ENCODE measurements around the gene HSPG2.
"Not testable (repeated sequence)": the region's sequence is repeated elsewhere in the genome, so short reads cannot be mapped to it uniquely, and the experiment has no call there.

The HSPG2 gene

DNA sequence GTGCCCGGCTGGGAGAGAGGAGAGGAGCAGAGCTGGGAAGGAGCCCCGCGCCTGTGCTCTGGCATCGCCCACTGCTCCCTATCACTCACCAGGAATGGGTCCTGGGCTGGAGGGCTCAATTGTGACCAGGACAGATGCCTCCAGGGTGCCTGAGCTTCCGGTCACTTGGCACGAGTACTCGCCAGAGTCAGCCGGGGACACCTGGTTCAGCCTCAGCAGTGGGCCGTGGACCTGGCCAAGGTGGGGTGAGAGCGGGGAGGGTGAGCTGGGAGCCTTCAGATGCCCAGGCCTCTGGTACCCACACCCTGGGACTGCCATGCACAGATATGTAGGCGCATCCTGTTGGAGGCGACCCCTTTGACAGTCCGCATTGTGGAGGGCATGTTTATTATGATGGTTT lies 93.9 kb downstream of the HSPG2 start:
- DNase-seq (ENCODE audit: low spot score) = no peak

DNA sequence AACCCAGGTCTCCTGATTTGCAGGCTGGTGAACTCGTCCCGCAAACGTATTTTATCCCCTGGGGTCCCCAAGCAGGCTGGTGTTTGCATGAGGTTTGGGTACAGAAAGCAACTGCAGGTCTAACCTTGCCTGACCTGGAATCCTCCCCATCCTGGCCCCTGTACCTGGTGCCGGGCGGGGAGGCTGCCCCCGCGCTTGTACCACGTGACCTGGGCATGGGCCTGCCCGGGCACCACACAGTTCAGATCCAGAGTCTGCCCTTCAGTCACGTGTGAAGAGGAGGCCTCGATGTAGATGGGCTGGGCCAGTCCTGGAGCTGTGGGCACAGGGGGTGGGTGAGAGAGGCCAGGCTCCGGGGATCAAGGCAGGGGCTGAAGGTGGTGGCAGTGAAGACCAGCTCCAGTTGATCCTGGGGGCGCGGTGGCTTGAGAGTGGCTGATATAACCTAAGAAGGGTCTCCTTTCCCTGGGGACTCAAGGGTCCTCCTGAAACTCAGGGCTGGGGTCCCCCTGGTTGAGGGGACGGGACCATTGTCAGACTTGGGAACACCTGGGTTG lies 94.4 kb downstream of the HSPG2 start:
- no peak for DNase-seq (ENCODE audit: low spot score)

DNA sequence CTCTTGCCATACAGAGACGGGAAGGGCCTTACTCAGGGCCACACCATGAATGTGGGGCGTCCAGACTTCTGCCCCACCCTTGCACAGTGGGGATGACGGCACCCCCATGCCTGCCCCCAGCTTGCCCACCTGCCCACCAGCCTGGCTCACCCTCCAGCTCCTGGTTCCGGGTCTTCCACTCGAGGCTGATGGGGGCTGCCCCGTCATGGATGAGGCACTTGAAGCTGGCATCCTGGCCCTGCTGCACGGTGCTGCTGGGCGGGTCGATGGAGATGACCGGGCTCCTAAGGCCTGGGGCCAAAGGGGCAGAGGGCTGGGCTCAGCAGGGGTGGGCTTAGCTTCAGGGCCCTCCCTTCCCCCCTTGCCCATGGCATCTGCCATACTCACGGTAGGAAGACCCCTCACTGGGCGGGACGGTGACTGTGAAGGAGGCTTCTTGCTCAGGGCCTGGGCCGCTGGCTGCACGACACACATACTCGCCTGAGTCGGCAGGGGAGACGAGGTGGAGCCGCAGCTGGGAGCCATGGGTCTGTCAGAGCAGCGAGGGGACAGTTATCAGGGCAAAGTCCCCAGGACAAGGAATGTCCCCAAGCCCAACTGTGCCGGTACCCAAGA lies 95.2 kb downstream of the HSPG2 start:
- no peak for DNase-seq (ENCODE audit: low spot score)

DNA sequence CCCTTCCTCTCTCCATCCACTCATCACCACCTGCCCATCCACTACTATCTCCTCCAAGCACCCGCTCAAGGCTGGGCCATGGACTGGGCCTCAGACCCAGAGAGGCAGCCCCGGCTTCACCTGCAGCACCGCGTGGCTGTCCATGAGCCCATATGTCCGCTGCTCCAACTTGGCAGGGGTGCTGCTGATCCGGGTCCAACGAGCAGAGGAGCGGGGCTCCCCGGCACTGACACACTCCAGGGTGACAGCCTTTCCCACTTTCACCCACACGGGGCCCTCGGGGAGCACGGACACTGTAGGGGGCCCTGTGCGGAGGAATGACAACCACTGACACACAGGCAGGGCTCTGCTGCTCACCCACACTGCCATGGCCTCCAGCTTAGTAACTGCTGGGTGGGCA lies 96.1 kb downstream of the HSPG2 start:
- DNase-seq (ENCODE audit: low spot score) = no peak

DNA sequence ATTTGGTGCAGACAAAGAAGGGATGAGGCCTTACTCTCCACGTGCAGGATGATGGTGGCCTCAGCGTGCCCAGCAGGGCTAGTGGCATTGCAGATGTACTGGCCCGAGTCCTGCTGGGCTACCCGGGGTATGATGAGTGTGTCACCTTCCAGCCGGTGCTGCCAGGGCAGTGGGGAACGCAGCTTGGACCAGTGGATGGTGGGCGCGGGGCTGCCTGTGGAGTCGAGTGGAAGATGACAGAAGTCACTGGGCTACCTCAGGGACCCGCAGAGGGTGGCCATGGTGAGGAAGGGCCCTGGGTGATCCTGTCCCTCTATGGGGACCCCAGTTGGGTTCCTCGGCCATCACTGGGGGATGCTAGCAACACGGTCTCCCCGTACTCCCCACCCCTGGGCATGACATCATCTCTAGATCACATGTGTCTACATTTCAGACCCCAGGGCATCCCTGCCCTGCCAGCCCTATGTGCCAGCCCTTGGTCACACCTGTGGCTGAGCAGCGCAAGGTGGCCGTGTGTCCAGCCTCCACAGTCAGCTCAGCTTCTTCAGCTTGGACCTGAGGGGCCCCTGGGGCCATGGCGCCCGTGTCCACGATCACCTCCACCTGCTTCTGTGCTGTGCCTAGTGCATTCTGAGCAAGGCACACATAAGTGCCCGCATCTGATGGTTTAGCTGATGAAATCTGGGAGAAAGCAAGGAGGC lies 97.6 kb downstream of the HSPG2 start:
- no peak for DNase-seq (ENCODE audit: low spot score)

DNA sequence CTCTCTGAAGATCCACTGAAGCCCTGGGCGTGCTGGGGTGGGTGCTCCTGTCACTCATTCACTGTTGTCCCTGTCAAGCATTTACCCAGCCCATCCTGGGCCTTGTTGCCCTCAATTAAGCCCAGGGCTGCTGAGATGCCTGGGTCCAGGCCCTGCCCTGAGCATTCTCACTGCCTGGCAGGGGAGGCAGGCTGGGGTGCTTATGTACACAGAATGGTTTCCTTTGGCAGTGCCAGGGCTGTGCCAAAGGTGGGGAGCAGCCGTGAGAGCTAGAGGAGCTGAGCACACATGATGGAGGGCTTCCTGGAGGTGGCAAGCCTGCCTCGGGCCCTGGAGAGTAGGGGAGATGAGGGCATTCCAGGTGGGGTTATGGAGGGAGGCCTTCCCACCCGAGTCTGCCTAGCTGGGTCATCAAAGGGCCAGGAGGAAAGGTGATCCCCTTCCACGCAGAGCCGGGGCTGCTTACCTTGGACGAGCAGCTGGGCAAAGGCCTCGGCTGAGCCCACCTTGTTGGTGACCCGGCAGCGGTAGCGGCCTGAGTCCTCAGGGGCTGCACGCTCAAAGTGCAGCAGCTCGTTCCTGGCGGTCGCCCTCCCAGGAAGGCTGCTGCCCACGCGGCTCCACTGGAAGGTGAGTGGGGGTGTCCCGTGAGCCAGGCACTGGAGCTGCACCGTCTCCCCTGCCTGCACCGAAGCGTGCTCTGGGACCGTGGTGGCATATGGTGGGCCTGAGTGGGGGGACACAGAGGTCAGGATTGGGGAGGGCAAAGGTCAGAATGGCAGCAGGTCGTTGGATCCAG lies 98.6 kb downstream of the HSPG2 start:
- DNase-seq (ENCODE audit: low spot score) = no peak

DNA sequence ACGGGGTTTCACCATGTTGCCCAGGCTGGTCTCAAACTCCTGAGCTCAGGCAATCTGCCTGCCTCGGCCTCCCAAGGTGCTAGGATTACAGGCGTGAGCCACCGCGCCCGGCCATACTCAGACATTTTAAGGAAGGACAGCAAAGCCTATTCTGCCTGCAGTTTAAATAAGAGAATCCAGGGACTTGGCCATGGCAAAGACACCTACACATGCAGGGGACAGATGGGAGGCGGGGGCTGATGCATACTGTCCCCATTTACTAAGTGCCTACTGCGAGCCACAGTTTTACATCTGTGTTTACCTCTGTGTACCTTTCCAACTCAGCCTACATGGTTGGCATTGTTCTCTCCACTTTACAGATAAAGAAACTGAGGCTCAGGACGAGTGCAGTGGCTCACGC lies 99.6 kb downstream of the HSPG2 start:
- DNase-seq (ENCODE audit: low spot score) = no peak

DNA sequence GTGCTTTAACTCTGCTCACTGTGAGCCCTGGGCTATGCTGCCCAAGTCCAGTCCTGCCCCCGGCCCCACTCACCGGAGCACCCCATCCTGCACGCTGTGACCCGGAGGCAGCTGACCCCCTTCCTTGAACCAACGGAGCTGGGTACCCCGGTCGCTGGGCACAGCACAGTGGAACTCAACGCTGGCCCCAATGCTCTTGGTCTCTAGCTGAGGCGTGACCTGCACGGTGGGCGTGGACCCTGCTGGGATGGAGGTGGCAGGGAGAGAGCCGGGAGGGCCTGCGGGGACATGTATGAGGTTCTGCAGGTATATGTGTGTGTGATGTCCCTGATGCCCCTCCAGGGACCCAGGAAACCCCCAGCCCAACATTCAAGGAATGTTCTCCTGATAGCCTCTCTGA lies 100.4 kb downstream of the HSPG2 start:
- DNase-seq (ENCODE audit: low spot score) = no peak

DNA sequence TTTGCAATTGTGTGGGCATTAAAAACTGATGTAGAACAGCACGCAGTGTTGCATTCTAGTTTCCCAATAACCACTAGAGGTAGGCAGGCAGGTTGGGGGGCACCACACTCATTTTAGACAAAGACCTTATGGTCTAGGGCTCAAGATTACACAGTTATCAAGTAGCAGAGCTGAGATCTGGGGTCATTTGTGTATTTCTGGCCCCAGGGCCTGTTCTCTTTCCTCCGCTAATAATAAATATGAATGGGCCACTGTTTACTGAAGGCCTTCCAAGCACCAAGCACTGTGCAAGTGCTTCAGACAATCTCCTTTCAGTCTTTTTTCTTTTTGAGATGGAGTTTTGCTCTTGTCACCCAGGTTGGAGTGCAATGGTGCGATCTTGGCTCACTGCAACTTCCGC lies 101.1 kb downstream of the HSPG2 start:
- no peak for DNase-seq (ENCODE audit: low spot score)

DNA sequence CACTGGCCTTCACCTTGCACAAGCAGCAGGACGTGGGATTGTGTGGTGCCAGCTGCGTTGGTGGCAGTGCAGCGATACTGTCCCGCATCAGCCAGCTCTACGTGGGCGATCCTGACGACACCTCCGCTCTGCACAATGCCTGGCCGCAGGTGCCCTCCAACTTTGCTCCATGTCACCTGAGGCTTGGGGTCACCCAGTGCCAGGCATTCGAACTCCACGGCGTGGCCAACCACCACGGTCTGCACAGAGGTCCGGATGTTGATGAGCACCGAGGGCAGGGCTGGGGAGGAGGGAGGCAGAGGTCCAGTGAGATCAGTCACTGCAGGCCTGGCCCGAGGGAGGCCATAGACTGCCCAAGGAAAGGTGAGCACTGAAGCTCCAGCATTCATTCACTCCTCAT lies 102.4 kb downstream of the HSPG2 start:
- no peak for DNase-seq (ENCODE audit: low spot score)

DNA sequence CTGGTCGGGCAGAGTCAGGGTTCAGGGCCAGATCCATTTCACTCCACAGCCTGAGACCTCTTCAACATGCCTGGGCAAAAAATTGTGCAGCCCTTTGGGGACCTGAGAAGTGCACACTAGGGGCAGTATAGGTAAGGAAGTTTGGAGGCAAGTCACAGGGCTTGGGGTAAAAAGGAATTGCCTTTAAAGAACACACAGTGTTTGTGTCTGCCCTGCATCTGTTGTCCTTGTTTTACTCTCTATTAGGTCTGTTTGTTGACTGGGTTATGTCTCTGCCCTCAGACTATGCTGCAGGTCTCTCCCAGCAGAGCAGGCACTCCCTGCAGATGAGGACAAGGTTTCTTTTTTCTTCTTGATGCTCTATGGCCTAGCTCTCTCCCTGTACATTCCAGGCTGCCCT lies 103.0 kb downstream of the HSPG2 start:
- DNase-seq (ENCODE audit: low spot score) = no peak

DNA sequence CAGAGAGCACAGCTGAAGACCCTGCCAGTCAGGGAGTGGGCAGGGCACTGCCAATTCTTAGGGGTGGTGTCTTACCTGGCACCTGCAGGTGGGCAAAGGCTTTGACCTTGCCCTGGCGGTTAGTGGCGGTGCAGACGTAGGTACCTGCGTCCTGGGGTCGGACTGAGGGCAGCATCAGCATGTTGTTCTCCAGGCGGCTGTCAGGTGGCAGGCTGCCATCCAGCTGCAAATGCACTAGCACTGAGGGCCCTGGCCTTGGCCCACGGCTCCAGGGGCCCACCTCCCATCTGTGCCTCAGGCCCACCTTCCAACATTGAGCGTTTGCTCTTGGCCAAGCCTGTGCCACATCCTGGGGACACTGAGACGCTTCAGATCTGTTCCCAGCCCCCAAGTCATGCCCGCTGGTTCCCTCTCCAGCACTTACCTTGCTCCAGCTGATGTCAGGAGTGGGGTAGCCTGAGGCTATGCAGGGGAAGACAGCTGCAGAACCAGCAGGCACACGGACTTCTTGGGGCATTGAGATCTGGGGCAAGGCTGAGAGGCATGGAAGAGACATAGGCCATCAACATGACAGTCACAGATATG lies 103.6 kb downstream of the HSPG2 start:
- no peak for DNase-seq (ENCODE audit: low spot score)

DNA sequence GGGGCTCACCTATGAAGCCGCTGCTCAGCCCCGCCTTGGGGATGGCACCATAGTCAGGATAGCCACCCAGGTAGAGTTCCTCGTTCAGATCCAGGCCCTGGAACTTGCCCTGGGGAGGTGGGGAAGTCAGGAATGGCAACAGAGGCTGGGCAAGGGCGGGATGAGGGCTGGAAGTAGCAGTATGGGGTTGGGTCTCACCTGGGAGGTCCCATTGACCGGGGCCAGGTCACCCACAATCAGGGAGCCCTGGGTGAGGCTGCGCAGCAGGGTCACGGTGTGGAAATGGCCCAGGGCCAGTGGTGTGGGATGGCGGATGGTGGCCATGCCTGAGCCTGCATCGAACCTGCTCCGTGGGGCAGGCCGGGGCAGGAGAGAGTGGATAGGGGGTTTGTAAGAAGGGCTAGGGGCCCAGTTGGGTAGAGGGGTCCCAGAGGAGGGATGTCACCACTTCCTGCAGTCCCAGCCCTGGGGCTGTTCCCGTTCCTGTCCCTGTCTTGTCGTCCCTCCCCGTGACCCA lies 105.6 kb downstream of the HSPG2 start:
- no peak for DNase-seq (ENCODE audit: low spot score)

DNA sequence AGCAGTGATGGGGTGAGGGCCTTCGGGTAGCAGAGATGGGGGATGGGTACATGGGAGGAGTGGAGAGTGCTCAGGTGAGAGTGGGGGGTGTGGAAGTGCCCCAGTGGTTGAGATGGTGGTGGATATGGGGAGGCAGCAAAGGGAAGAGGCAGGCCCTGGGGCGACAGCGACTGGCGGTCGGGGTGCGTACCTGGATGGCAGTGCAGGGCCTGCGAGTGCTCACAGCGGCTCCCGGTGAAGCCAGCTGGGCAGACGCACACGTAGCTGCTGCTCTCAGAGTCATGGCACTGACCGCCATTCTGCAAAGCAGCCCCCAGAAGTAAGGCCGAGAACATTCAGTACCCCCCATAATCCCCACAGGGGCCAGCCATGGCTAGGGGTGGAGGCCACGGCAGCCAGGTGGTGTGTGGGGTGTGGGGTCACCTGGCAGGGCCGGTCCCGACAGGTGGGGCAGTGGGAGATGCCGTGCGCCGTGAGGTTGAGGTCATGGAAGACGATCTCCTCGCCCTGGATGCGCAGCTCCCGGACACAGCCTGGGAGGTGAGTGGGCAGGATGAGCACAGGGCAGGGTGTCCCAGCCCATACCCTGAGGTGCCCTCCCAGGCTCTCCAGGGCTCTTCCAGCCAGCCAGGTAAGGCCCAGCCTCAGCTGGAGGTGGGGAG lies 106.2 kb downstream of the HSPG2 start:
- DNase-seq (ENCODE audit: low spot score) = no peak

DNA sequence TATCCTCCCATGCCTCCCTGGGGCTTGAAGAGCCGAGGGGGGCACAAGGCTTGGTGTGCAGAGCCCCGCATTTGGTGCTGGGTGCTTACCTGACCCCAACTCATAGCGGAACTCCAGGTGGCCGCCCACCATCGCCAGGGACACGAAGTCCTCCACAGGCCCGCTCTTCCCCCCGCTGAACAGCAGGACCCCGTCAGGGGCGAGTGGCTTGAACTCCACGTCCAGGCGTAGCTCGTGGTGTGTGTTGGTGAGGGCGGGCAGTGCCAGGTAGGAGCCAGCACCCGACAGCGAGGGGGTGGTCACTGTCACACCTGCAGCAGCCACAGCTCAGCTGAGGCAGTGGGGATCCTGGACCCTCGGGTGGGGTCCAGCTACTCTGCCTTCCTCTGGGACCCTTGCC lies 107.8 kb downstream of the HSPG2 start:
- no peak for DNase-seq (ENCODE audit: low spot score)

DNA sequence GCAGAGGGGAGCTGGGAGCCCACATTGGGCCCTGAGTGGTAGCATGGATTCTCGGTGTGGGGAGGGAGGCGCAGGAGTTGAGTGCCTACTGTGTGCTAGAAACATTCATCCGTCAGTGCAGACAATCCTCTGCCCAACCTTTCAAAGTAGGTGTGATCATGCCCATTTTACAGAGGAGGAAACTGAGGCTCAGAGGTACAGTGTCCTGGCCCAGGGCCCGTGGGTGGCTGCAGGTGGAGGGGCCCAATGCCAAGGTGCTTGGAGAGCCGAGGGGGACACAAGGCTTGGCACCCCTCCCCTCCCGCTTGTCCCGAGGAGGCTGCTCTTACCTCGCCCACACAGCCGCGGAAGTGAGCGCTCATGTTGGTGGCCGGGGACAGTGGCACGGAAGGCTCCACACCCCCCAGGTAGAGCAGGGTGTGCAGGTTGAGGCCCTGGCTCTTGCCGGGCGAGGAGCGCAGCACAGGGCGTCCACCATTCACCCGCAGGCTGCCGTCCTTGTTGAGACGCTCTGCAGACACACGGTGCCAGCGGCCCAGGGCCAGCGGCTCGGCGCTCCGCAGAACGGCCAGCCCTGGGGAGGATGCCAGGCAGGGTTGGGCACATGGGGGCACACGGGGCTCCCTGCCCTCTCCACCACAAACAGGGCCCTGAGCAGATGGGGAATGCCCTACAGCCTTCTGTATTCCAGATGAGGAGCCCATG lies 108.5 kb downstream of the HSPG2 start:
- DNase-seq (ENCODE audit: low spot score) = no peak

DNA sequence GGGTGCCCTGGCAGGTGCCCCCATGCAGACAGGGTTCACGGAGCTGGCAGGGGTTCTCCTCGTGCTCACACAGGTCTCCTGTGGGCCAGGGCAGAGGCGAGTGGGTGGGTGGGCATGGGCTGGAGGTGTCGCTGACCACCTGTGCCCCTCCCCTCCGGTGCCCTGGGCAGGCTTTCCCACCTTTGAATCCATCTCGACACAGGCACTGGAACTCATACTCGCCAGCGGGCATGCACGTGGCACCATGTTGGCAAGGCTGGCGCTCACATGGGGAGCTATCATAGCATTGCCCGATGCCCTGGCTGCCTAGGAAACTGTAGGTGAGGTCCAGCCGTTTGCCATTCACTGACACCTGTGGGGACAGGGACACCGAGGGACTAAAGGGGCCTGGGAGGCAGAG lies 109.0 kb downstream of the HSPG2 start:
- DNase-seq (ENCODE audit: low spot score) = no peak

DNA sequence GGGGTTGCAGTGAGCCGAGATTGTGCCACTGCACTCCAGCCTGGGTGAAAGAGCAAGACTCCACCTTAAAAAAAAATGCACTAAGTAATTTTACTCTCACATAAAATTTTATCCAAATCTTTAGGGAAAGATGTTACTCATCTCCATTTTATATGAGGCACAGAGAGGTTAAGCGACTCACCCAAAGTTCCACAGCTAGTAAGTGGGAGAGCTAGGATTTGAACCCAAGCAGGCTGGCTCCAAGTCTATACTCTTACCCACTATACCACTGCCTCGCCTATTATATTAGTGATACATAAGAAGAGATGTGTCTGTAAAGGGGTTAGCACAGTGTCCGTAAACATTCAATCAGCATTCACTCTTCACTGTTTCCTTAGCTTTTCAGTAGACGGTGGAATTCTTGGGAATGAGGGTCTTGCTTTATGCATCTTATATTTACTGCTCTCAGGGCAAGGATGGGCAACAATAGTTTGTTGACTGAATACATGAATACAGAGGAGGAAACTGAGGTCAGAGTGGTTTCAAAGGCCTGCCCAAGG lies 109.9 kb downstream of the HSPG2 start:
- DNase-seq (ENCODE audit: low spot score) = no peak

DNA sequence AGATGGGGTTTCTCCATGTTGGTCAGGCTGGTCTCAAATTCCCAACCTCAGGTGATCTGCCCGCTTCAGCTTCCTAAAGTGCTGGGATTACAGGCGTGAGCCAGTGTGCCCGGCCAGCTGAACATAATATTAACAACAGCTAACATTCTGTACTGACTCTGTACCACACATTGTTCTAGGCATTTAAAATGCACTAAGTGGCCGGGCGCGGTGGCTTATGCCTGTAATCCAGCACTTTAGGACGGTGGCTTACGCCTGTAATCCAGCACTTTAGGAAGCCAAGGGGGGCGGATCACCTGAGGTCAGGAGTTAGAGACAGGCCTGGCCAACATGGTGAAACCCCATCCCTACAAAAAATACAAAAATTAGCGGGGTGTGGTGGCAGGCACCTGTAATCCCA lies 110.4 kb downstream of the HSPG2 start:
- DNase-seq (ENCODE audit: low spot score) = not testable (repeated sequence)

DNA sequence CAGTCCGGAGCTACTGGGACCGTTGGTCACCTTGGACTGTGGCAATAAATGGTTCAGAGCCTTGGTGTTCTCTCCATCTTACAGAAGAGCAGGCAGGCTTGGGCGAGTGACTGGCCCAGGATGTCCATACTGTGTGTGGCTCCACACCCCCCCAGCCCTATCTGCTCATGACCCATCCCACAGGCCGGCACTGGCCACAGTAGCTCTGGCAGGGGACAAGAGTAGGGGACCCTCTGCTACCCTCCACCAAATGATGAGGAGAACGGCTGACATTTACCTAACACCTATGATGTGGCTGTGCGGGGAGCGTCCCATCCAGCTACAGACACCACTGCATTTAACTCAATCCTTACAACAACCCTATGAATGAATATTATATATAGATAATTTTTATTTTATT lies 111.7 kb downstream of the HSPG2 start:
- no peak for DNase-seq (ENCODE audit: low spot score)

DNA sequence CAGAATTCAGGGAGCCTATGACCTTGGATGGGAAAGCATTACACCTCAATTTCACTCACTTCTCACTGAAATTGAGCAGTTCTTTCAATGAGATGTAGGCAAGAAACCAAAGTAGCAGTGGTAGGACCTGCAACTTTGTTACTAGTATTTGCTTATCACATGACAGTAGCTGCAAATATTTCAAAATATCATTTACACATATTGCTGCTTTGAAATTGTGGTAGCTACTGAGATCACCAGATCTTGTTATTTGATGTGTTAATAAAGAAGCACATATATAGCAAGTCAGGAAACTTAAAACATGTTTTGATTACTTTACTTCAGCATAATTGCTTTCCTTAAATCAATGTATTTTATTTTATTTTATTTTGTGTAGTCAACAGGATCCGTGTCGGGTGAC lies 112.2 kb downstream of the HSPG2 start:
- no peak for DNase-seq (ENCODE audit: low spot score)

Data from activated CD4-positive, alpha-beta T cell treated with anti-CD3 and anti-CD28 coated beads, Interleukin-2, Interleukin-4, amounts not matched to agents 100 ng/mL and 50 ng/mL, durations not matched to agents 16 hours and 8 hours (primary cell).